HG02610 (cell line): ENCODE results near the gene MIA2.
A peak's percentile ranks its signal among the peaks of the same experiment; 100 is the strongest.
"Not testable (repeated sequence)": the region's sequence is repeated elsewhere in the genome, so short reads cannot be mapped to it uniquely, and the experiment has no call there.

Experiments
- ATAC-seq: cut with Tn5 transposase; IDR thresholded peaks from one replicate; pipeline ENCODE4 v1.9.1; 2021; ENCODE audit warnings: mild to moderate bottlenecking, moderate library complexity; ENCODE audit not compliant: unreplicated experiment

MIA2 gene

DNA sequence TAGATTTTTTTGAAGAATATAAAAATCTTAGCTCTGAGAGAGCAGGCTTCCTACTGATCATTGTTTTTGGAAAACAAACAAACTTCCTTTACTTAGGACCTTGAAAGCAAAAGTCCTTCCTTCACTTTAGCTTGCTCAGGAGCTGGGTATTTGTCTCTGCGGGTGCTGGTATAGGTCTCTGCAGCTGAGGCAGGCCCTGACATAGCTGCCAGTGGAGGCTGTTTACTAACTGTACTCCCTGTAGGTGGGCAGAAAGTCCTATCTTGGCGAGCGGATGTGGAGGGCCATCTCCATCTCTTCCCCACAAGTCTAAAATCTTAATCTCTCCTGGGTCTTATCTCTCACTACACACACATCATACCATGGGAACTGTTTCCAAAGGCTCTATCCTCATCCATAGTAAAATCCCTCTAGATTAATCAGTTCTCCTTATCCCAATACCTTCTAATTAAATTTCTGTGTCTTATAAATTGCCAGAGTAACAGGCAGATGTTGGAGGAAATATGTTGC is 4.1 kb upstream of the MIA2 start:
- ATAC-seq: no peak

DNA sequence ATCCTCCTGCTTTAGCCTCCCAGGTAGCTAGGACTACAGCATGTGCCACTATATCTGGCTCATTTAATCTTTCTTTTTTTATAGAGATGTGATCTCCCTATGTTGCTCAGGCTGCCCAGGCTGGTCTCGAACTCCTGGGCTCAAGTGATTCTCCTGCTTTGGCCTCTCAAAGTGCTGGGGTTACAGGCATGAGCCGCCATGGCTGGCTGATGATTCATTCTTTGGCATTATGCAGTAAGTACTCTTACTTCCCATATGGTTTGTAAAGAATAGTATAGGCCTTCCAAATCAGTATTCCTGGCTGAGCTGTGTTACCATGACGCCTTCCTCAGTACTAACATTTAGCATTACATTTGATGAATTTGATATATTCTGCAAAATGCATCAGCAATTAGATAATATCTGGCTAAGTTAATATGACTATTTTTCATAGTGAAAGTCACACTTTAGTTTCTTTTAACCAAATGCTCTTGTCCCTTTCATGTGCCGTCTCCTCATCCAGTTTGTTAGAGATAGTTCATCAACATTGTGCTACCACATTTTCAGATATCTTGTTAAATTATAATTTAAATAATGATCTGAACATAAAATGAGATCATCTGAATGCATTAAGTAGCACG is 3.2 kb upstream of the MIA2 start:
- no peak for ATAC-seq

DNA sequence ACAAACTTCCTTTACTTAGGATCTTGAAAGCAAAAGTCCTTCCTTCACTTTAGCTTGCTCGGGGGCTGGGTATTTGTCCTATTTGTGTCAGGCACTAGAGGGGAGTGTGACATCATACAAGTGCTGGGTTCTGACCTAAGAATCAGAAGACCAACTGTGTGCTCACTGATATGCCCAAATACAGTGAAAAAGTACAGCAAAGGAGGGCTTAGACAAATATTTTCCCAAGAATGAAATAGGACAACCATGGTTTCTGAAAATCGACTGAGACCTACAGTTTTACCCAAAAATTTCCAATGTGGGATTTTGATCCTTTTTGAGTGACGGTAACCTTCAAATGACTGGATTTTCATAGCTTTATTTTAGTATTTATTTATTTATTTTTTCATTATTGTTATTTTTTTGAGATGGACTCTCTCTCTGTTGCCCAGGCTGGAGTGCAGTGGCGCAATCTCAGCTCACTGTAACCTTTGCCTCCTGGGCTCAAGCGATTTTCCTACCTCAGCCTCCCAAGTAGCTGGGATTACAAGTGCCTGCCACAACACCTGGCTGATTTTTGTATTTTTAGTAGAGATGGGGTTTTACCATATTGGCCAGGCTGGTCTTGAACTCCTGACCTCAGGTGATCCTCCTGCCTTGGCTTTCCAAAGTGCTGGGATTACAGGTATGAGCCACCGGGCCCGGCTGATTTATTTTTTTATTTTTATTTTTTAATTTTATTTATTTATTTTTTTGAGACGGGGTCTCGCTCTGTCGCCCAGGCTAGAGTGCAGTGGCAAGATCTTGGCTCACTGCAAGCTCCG is 1.8 kb upstream of the MIA2 start:
- peak; percentile 49 for ATAC-seq

DNA sequence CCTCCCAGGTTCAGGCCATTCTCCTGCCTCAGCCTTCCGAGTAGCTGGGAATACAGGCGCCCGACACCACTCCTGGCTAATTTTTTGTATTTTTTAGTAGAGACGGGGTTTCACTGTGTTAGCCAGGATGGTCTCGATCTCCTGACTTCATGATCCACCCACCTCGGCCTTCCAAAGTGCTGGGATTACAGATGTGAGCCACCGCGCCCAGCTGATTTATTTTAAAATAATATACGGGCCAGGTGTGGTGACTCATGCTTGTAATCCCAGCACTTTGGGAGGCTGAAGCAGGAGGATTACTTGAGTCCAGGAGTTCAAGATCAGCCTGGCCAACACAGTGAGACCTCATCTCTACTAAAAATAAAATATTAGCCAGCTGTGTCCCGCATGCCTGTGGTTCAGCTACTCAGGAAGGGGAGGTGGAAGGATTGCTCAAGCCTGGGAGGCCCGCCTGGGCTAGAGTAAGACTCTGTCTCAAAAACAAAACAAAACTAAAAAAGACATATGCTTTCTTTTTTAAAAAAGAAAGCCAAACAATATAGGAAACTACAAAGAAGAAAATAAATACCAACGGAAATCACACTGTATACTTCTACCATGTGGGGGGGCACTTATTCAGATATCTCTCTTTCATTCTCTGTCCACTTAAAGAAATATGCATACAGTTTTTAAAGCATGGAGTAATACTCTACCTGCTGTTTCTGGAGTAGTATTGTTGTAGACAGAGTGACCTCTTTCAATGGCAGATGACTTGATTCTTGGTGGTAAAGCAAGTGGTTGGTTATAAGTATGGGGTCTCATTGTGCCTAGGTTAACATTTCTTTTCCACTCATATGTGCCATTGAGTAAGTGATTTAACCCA is 930 bp upstream of the MIA2 start:
- ATAC-seq: no peak

DNA sequence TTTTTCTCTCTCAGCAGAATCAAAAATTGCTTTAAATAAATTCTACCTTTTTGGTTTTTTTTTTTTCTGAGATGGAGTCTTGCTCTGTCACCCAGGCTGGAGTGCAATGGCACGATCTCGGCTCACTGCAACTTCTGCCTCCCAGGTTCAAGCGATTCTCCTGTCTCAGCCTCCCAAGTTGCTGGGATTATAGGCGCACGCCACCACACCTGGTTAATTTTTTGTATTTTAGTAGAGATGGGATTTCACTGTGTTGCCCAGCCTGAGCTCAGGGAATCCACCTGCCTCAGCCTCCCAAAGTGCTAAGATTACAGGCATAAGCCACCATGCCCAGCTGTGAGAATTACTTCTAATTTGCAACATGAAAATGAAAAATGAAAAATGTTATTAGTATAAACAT is 1.3 kb downstream of the MIA2 start:
- not testable (repeated sequence) for ATAC-seq

DNA sequence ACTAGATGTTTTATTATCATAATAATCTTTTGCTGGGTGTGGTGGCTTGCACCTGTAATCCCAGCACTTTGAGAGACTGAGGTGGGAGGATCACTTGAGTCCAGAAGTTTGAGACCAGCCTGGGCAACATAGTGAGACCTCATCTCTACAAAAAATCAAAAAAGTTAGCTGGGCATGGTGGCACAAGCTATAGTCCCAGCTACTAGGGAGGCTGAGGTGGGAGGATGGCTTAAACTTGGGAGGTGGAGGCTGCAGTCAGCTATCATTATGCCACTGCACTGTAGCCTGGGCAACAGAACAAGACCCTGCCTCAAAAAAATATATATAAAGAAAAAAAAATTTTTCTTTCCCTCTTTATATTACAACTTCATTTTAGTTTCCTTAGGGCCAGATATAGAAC is 1.8 kb downstream of the MIA2 start:
- ATAC-seq: not testable (repeated sequence)

DNA sequence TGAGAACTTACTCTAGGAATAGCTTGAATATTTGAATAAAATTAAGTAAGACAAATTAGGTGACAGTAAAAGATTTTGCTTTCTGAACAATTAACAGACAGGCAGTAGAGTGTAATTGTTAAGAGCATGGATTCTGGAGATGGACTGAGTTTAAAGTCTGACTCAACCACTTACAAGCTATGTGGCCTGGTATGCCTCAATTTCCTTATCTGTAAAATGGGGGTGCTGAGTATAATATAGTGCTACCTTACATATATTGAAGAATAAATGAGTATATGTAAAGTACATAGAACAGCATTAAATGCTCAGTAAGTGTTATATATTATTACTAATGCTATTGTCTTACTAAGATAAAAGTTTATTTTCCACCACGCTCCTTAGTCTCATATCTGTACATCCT is 7.1 kb downstream of the MIA2 start:
- no peak for ATAC-seq

DNA sequence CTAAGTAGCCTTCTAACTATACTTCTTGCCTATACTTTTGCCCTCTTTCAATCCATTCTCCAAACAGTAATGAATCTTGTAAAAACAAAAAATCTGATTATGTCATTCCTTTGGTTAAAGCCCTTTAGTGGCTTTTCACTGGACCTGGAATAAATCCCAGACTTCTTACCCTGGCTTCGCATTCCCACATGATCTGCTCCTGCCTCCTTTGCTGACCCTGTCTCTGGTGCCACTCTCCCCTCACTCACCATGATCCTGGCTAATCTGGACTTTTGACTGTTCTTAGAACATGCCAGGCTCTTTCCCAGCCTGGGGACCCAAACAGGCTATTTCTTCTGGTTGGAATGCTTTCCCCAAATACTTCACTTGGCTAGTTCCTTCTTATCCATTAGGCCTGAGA is 7.9 kb downstream of the MIA2 start:
- no peak for ATAC-seq

DNA sequence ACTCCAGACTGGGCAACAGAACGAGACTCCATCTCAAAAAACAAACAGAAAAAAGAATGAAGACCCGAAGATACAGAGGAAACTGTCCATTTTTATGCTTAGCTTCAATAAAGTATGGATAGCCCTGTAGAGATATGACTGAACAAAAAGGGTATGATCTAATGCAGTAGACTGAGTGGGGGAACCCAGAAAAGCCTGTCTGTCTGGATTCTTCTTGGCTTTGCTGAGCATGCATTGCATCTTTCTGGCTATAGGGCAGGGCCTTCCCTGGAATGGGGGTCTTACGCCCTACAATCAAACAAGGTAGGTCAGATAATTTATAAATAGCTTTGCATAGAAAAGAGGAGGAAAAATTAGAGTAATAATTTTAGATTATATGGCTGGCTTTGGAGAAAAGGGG is 10.1 kb downstream of the MIA2 start:
- ATAC-seq: no peak

DNA sequence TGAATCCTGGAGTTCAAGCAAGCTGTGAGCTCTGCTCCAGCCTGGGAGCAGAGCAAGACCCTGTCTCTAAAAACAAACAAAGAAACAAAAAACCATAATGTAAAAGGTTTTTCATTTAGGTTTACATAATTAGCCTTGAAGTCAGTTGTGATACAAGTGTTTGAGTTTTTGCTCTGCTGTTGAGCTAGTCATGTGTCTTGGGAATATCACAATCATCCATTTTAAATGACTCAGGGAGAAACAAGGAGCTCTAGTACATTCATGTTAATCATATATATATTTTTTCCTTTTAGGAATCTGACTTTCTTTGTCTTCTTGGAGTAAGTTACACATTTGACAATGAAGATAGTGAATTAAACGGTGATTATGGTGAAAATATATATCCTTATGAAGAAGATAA is 12.9 kb downstream of the MIA2 start:
- no peak for ATAC-seq

DNA sequence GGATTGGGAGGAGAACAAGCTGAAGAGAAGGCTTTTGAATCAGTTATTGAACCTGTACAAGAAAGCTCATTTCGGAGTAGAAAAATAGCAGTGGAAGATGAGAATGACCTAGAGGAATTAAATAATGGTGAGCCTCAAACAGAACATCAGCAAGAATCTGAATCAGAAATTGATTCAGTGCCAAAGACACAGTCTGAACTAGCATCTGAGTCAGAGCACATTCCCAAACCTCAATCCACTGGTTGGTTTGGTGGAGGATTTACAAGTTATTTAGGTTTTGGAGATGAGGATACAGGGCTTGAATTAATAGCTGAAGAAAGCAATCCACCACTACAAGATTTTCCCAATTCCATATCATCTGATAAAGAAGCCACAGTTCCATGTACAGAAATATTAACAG is 13.5 kb downstream of the MIA2 start:
- no peak for ATAC-seq

DNA sequence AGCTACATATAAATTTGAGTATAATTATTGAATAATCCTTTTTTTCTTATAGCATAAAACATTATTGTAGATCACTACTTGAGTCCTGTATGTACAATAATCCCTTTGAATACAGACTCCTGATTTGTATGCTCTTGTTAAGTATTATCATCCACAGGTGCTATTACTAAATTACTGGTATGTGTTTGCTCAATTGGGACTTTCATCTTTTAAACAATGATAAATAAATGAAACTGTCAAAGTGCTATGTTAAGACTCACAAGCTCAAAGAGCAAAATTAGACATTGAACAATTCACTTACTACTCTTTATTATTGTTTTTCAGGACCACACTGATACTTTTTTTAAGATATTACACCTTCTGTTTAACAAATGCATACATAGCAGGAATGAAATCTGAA is 17.8 kb downstream of the MIA2 start:
- ATAC-seq: no peak

DNA sequence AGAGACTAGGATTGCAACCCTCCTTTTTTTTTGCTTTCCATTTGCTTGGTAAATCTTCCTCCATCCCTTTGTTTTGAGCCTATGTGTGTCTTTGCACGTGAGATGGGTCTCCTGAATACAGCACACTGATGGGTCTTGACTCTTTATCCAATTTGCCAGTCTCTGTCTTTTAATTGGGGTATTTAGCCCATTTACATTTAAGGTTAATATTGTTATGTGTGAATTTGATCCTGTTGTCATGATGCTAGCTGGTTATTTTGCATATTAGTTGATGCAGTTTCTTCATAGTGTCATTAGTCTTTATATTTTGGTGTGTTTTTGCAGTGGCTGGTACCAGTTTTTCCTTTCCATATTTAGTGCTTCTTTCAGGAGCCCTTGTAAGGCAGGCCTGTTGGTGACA is 23.7 kb downstream of the MIA2 start:
- ATAC-seq: not testable (repeated sequence)

DNA sequence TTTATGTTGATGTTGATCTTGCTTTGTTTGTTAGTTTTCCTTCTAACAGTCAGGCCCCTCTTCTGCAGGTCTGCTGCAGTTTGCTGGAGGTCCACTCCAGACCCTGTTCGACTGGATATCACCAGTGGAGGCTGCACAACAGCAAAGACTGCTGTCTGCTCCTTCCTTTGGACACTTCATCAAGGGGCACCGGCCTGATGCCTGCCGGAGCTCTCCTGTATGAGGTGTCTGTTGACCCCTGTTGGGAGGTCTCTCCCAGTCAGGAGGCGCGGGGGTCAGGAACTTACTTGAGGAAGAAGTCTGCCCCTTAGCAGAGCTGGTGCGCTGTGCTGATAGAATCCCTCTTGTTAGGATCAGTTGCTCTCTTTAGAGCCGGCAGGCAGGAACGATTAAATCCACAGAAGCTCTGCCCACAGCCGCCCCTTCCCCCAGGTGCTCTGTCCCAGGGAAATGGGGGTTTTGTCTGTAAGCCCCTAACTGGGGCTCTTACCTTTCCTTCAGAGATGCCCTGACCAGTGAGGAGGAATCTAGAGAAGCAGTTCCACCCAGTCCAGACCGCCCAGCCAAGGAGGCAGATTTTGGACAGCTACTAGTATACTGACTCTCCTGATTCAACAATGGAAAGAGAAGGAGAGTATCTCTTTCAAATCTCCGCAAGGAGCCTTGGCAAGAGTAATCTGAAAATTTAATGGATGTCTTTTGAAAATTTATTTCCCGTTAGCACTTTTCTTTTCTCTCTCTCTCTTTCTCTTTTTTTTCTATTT is 25.2 kb downstream of the MIA2 start:
- ATAC-seq: no peak

DNA sequence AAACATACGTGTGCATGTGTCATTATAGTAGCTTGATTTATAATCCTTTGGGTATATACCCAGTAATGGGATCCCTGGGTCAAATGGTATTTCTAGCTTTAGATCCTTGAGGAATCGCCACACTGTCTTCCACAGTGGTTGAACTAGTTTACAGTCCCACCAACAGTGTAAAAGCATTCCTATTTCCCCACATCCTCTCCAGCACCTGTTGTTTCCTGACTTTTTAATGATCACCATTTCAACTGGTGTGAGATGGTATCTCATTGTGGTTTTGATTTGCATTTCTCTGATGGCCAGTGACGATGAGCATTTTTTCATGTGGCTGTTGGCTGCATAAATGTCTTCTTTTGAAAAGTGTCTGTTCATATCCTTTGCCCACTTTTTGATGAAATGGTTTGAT is 26.4 kb downstream of the MIA2 start:
- not testable (repeated sequence) for ATAC-seq

DNA sequence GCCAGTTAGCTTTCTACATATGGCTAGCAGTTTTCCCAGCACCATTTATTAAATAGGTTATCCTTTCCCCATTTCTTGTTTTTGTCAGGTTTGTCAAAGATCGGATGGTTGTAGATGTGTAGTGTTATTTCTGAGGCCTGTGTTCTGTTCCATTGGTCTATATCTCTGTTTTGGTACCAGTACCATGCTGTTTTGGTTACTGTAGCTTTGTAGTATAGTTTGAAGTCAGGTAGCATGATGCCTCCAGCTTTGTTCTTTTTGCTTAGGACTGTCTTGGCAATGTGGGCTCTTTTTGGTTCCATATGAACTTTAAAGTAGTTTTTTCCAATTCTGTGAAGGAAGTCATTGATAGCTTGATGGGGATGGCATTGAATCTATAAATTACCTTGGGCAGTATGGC is 28.5 kb downstream of the MIA2 start:
- ATAC-seq: not testable (repeated sequence)

DNA sequence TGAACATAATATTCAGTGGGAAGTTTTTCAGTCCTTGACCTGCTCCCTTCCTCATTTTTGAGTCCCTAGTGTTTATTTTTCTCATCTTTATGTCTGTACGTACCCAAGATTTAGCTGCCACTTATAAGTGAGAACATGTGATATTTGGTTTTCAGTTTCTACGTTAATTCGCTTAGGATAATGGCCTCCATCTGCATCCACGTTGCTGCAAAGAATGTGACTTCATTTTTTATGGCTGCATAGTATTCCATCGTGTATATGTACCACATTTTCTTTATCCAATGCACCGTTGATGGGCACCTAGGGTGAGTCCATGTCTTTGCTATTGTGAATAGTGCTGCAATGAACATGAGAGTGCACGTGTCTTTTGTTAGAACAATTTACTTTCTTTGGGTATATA is 30.3 kb downstream of the MIA2 start:
- ATAC-seq: no peak

DNA sequence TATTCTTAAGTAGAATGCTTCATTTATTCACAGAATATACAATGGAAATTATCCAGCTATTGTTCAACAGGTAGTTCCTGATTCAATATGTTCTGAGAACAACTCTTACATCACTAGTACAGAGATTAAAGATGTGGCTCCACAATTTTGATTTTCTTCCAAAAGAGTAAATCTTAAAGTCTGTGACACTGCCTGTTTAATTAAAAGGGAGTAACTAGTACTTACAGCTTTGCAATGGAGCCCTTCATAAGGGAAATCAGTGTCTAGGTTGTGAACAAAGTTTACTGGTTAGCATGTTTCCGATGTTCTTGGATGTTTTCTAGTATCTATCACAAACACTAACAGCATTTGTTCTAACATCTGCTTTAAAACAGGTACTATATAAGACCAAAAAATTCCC is 30.8 kb downstream of the MIA2 start:
- ATAC-seq: no peak

DNA sequence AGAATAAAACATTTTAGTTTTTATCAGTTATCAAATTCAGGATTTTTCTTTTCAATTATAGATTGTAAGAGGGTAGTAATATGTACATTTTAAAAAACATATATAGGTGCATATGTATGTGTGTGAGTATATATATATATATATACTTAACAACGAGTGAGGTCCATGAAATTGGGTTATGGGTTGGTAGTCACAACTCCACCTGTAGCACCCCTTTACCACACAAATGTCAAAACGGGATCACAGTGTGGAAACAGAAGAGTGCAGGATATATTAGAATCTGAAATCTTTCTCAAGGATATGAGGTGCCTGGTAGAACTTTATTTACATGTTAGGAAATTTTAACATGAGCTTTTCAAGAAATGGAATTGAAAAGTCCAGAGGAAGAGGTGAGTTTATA is 31.3 kb downstream of the MIA2 start:
- no peak for ATAC-seq

DNA sequence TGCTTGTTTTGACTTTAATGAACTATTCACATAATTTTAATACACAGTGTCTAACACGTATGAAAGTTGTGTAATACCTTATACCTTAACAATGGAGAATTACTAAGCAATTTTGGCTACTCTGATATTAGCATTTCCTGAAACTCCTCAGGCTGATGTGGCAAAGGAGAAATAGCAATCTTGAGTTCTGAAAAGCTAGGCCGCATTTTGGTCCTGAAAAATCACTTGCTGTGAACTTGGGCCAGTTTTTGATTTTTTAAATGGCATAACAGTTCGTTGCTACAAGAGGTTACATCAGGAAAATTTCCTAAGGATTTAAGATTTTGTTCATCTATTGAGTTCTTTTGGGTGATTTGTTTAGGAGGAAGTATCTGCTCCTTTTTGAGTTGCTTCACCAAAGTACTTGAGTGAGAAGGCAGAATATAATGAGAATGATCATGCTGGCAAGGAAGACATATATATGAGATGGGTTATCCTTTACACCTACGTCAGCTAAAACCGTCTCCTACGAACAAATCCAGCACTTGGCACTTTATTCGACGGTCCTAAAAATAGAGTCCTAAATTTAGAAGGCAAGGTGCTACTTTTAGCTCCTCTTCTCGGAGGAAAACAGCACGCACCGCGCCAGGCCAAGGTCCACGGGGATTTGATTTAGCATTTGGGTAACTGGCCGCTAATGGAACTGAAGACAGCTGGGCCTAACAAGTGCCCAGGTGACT is 32.2 kb downstream of the MIA2 start:
- no peak for ATAC-seq
